Right lobe of liver (tissue), 4 donors: ENCODE results near the gene SUGCT.

Experiments
- CTCF ChIP-seq, 4 donors: fragments of 200-600 bp in 3 of 4; fragments of 450-650 bp in 1 of 4; IDR thresholded peaks; one replicate each; pipeline versions ENCODE4 v1.5.1 to v1.8.0; 2016 to 2022; ENCODE audit warnings: antibody characterized with exemption in 4 of 4, mild to moderate bottlenecking in 2 of 4
- POLR2A ChIP-seq: fragments of 450-650 bp; IDR thresholded peaks from one replicate; pipeline ENCODE4 v1.6.1; 2017; ENCODE audit warnings: antibody characterized with exemption, mild to moderate bottlenecking
- donor health status: DM: no; HTN: no; CAD: no.
- donor health status: DM: no; HTN: no; CAD: no.
- donor health status: DM: no; HTN: yes; CAD: no.

GRCh38 chr7:40621592-40621998, 486.8 kb downstream of the SUGCT start:
- TF ChIP-seq CTCF (IDR thresholded peaks at IDR 0.05) (no peak), POLR2A (no peak)
